Osteoblast (primary cell): ENCODE data around the gene FCER2. TPM values are rescaled to one million over a fixed set of nuclear protein-coding genes. Genes with fewer than 3 reads are reported as not detected.

Experiments
- DNase-seq: peaks from one replicate; pipeline ENCODE4 v3.0.0; 2011; ENCODE audit warnings: low spot score, mixed read lengths; ENCODE audit not compliant: insufficient read length; ENCODE audit errors: missing footprints
- H2AFZ ChIP-seq: 2 replicates; pipeline ENCODE4 v1.6.0; 2011; ENCODE audit warnings: mild to moderate bottlenecking, low read length
- H3K27ac ChIP-seq: 2 replicates; pipeline ENCODE4 v1.5.1; 2011; ENCODE audit warnings: mild to moderate bottlenecking, low read depth, low read length, moderate library complexity
- H3K27me3 ChIP-seq: 2 replicates; pipeline ENCODE4 v1.6.0; 2012; ENCODE audit warnings: mild to moderate bottlenecking, control low read depth, inconsistent platforms, low read length, moderate library complexity; ENCODE audit not compliant: insufficient read depth
- H3K36me3 ChIP-seq: 2 replicates; pipeline ENCODE4 v1.5.1; 2011; ENCODE audit warnings: mild to moderate bottlenecking, low read length, control low read depth, moderate library complexity; ENCODE audit not compliant: insufficient read depth
- H3K4me1 ChIP-seq: 2 replicates; pipeline ENCODE4 v1.5.1; 2011; ENCODE audit warnings: mild to moderate bottlenecking, low read length, control low read depth, moderate library complexity; ENCODE audit not compliant: insufficient read depth
- H3K4me2 ChIP-seq: 2 replicates; pipeline ENCODE4 v1.6.0; 2011; ENCODE audit warnings: mild to moderate bottlenecking, low read length; ENCODE audit not compliant: insufficient read depth
- H3K4me3 ChIP-seq: fragments of 200-600 bp; sonication (generic); 3 replicates; pipeline ENCODE4 v1.5.1; 2012; ENCODE audit warnings: mild to moderate bottlenecking, low read length, inconsistent platforms; ENCODE audit not compliant: insufficient read depth
- H3K79me2 ChIP-seq: 2 replicates; pipeline ENCODE4 v1.6.0; 2012; ENCODE audit warnings: mild to moderate bottlenecking, low read length, control low read depth, inconsistent platforms; ENCODE audit not compliant: insufficient read depth
- H3K9me3 ChIP-seq: 2 replicates; pipeline ENCODE4 v1.5.1; 2011; ENCODE audit warnings: low read depth, low read length, control low read depth
- H4K20me1 ChIP-seq: 2 replicates; pipeline ENCODE4 v1.6.0; 2012; ENCODE audit warnings: mild to moderate bottlenecking, low read length, control low read depth; ENCODE audit not compliant: insufficient read depth
- total RNA-seq: library from RNA; depleted of rRNA; stranded (reverse); fragments of >200 nt; gene quantifications from 2 replicates; pipeline ENCODE4 v1.2.3, GENCODE V29; 2012
- TF ChIP-seq, protein P1 (sequence below): IDR thresholded peaks from 2 replicates; pipeline ENCODE4 v1.5.1; 2011; ENCODE audit warnings: mild to moderate bottlenecking, low read depth, low read length, moderate library complexity; ENCODE audit errors: extremely low read depth

FCER2 gene, protein sequence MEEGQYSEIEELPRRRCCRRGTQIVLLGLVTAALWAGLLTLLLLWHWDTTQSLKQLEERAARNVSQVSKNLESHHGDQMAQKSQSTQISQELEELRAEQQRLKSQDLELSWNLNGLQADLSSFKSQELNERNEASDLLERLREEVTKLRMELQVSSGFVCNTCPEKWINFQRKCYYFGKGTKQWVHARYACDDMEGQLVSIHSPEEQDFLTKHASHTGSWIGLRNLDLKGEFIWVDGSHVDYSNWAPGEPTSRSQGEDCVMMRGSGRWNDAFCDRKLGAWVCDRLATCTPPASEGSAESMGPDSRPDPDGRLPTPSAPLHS
- total RNA-seq = not detected in 2 replicates

DNA sequence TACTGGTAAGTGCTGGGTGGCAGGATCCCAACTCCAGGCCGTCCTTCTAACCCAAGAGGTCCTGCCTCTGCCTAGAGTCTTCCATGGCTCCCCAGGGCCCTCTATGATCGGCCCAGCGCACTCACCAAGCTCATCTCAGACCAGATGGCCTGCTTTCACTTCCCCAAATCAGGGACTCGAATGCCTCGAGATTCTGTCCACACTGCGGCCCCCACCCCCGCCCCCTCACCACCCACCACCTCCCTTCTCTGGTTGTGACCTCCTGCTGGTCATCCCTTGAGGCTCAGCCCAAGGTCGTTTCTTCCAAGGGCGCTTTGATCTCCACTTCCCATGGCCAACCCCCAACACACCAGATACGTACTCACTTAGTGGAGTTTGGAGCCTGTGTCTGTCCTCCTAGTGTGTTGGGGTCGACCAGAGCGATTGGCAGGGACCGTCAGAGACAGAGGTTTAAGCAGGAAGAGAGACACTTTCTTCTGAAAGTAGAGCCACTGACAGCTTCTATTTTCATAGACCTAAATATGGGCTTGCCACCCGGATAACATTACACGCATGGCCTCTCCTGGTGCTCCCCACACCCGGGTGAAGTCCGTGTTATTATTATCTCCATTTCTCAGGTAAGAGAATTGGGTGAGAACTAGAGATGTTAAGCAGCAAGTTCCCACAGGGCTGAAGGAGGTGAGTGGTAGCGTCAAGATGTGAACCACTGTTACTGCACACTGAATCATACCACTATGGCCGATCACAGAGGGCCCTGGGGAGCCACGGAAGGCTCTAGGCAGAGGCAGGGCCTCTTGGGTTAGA lies at the start of gene FCER2:
Gene FCER2 (minus strand): TSS at position 478 of the 804 bp plus-strand sequence. CDS start 2,371 bp downstream, outside the sequence.
- Histone ChIP-seq H2AFZ (no peak within 1 kb of the TSS), H3K36me3 (no peaks in the 10 kb centered on the region), H3K9me3 (no peaks in the 10 kb centered on the region), H3K4me1 (no peaks in the 10 kb centered on the region), H3K4me2 (no peak within 1 kb of the TSS), H3K4me3 (no peak within 1 kb of the TSS), H4K20me1 (no peaks in the 10 kb centered on the region), H3K27me3 (no peaks in the 10 kb centered on the region), H3K79me2 (no peaks in the 10 kb centered on the region), H3K27ac (no peak within 1 kb of the TSS)
- TF ChIP-seq, protein P1, sequence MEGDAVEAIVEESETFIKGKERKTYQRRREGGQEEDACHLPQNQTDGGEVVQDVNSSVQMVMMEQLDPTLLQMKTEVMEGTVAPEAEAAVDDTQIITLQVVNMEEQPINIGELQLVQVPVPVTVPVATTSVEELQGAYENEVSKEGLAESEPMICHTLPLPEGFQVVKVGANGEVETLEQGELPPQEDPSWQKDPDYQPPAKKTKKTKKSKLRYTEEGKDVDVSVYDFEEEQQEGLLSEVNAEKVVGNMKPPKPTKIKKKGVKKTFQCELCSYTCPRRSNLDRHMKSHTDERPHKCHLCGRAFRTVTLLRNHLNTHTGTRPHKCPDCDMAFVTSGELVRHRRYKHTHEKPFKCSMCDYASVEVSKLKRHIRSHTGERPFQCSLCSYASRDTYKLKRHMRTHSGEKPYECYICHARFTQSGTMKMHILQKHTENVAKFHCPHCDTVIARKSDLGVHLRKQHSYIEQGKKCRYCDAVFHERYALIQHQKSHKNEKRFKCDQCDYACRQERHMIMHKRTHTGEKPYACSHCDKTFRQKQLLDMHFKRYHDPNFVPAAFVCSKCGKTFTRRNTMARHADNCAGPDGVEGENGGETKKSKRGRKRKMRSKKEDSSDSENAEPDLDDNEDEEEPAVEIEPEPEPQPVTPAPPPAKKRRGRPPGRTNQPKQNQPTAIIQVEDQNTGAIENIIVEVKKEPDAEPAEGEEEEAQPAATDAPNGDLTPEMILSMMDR = no peak
- peak; percentile 31 for DNase-seq

DNA sequence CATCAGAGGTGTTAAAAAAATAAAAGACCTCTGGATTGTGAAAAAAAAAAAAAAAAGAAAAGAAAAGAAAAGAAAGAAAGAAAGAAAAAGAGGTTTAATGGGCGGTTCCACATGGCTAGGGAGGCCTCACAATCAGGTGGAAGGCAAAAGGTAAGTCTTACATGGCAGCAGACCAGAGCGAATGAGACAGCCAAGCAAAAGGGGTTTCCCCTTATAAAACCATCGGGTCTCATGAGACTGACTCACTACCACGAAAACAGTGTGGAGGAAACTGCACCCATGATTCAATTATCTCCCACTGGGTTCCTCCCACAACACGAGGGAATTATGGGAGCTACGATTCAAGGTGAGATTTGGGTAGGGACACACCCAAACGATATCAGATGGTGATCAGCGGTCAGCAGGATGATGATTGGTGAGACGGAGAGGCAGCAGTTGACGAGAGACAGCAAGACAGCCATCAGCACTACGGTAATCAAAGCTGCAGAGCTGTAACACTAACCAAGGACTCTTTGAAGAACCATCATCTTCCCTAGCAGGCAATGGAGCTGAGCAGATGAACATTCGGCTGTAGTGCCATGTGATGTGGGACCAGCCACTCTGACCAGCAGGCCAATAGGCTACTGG lies 49.3 kb upstream of the FCER2 start:
- DNase-seq = no peak
- no peaks in the 10 kb centered on the region for H3K79me2 ChIP-seq
- H3K4me1 ChIP-seq = no peaks in the 10 kb centered on the region
- no peaks in the 10 kb centered on the region for H4K20me1 ChIP-seq
- H3K9me3 ChIP-seq = no peaks in the 10 kb centered on the region
- no peaks in the 10 kb centered on the region for H3K36me3 ChIP-seq
- no peak overlapping the region for H3K4me3 ChIP-seq
- H3K27ac ChIP-seq = no peak overlapping the region
- TF ChIP-seq, protein P1 = no peak
- H2AFZ ChIP-seq = no peak overlapping the region
- H3K4me2 ChIP-seq = no peak overlapping the region
- peaks cover 3% of the 10 kb centered on the region for H3K27me3 ChIP-seq

DNA sequence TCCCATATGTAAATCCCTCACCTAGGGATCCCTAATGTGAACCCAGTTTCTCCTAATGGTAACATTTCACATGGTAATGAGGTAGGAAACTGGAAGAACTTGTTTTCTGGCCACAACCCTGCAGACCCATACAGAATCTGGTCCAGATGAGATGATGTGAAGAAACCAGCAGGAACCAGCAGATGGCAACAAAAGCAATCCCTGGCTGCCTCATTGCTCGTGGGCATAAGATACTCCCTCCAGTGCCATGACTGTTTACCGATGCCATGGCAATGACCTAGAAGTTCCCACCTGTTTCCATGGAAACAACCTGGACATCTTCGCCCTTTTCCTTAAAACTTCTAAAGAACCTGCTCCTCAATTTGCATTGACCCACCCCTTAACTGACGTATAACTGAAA lies 46.8 kb upstream of the FCER2 start:
- Histone ChIP-seq H2AFZ (no peak overlapping the region), H3K4me3 (no peak overlapping the region), H3K9me3 (no peaks in the 10 kb centered on the region), H3K4me2 (no peak overlapping the region), H3K36me3 (no peaks in the 10 kb centered on the region), H3K27ac (no peak overlapping the region), H4K20me1 (no peaks in the 10 kb centered on the region), H3K79me2 (no peaks in the 10 kb centered on the region), H3K27me3 (peaks cover 3% of the 10 kb centered on the region), H3K4me1 (no peaks in the 10 kb centered on the region)
- TF ChIP-seq, protein P1 = peak; percentile 36
- DNase-seq = peak; percentile 86

DNA sequence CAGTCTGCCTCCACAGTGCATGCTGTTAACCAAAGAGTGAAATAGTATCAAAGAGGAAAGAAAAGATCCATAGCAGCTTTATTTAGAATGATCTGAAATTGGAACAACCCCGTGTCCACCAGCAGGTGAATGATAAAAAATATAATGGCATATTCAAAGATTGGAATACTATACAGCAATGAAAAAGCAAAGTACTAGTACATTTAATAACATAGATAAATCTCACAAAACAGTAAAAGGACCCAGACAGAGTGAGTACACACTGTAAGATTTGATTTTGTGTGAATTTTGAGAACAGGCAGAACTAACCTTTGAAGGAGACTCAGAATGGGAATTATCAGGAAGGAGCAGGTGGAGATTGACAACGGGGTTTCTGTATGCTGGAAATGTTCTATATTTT lies 46.2 kb upstream of the FCER2 start:
- Histone ChIP-seq H3K27ac (no peak overlapping the region), H3K4me1 (no peaks in the 10 kb centered on the region), H3K36me3 (no peaks in the 10 kb centered on the region), H3K79me2 (no peaks in the 10 kb centered on the region), H4K20me1 (no peaks in the 10 kb centered on the region), H3K4me3 (no peak overlapping the region), H2AFZ (no peak overlapping the region), H3K27me3 (peaks cover 3% of the 10 kb centered on the region), H3K9me3 (no peaks in the 10 kb centered on the region), H3K4me2 (no peak overlapping the region)
- TF ChIP-seq, protein P1 = no peak
- no peak for DNase-seq
